GM13977 (cell line): ENCODE data around the gene LILRA6.
"Not testable (repeated sequence)": the region's sequence is repeated elsewhere in the genome, so short reads cannot be mapped to it uniquely, and the experiment has no call there.

Experiments used
- DNase-seq: peaks from one replicate; pipeline ENCODE4 v3.0.0; 2012; ENCODE audit warnings: low spot score
- in situ Hi-C: fragments of 300-500 bp; cut with MboI; formaldehyde crosslinking; loops from one replicate; pipeline ENCODE4 v1.12.0; 2022; ENCODE audit warnings: low sequenced_read_pairs, low pct_unique_long_range_greater_than_20kb, mixed read lengths, inconsistent platforms; ENCODE audit not compliant: unreplicated experiment
- TF ChIP-seq, protein P1 (sequence below): IDR thresholded peaks from 2 replicates; pipeline ENCODE4 v1.5.1; 2012; ENCODE audit warnings: mild to moderate bottlenecking, control low read depth; ENCODE audit not compliant: insufficient read depth; ENCODE audit errors: extremely low read depth, missing control alignments

The LILRA6 gene

DNA sequence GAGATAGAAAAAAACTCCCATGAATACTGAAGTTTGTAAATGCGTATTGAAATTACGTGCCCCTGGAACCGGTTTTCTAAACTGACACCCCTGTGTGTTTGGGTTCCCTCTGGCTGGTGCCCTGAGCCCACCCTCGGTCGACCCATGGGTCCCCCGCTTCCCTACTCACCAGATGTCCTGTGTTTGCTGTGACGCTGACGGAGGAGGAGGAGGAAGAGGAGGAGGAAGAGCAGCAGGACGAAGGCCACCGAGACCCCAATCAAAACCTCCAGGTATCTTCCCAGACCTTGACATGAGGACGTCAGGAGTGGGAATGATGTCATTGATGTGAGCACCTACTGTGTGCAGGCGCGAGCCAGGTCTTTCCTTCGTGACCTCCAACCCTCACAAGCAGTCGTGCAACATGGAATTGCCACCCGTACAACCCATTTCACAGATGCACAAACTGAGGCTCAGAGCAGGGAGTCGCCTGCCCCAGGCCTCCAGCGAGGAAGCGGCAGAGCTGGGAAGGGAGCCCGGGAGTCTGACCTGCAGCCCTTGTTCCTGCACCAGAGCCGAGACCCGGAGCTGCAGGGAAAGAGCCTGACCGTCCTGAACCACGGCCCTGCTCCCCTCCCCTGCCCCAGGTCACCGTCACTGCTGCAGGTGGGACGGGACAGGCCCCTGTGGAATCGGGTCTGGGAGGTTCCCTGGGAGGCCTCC is 23.5 kb downstream of the LILRA6 start:
- no peak for DNase-seq
- in situ Hi-C loops, result no loop called here
- TF ChIP-seq, protein P1, sequence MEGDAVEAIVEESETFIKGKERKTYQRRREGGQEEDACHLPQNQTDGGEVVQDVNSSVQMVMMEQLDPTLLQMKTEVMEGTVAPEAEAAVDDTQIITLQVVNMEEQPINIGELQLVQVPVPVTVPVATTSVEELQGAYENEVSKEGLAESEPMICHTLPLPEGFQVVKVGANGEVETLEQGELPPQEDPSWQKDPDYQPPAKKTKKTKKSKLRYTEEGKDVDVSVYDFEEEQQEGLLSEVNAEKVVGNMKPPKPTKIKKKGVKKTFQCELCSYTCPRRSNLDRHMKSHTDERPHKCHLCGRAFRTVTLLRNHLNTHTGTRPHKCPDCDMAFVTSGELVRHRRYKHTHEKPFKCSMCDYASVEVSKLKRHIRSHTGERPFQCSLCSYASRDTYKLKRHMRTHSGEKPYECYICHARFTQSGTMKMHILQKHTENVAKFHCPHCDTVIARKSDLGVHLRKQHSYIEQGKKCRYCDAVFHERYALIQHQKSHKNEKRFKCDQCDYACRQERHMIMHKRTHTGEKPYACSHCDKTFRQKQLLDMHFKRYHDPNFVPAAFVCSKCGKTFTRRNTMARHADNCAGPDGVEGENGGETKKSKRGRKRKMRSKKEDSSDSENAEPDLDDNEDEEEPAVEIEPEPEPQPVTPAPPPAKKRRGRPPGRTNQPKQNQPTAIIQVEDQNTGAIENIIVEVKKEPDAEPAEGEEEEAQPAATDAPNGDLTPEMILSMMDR, result no peak

DNA sequence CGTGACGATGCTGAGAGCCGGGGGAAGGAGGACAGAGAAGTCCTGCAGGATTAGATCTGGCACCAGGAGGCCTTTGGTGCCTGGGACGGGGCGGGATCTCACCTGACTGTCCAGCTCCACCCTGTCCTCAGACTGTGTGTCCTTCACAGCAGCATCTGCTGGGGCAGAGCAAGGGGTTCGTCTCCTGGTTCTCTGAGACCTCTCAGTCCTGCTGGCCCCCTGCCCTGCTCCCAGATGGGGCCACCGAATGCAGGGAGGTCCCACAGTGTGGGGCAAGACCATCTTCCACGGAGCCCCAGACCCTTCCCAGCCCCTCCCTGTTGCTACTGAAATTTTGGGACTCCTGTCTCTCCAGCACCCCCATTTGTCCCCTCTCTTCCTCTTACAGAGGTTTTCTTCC is 24.3 kb downstream of the LILRA6 start:
- TF ChIP-seq, protein P1, result no peak
- no peak for DNase-seq
- in situ Hi-C loops, result no loop called here

- in situ Hi-C loops, DNase-seq: not testable (repeated sequence)
Observed at GRCh38 chr19:54217517-54218247, 24.9 kb downstream of the LILRA6 start.

DNA sequence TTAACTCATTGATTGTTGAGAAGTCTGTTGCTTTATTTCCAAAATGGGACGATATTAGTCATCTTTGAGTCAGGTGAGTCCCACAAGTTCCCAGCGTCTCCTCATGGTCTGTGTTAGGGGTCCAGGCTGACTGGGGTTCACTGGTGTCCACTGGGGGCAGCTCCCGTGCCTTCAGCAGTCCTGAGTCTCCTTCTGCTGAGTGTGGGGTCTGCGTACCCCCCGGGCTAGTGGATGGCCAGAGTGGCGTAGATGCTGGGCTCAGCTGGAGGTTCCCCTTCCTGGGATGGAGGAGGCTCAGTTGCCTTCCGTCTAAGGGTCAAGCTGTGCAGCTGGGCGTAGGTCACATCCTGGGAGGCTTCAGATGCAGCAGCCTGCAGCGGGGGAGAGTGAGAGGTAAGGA is 25.7 kb downstream of the LILRA6 start:
- in situ Hi-C loops, result no loop called here
- no peak for DNase-seq
- TF ChIP-seq, protein P1, result no peak

DNA sequence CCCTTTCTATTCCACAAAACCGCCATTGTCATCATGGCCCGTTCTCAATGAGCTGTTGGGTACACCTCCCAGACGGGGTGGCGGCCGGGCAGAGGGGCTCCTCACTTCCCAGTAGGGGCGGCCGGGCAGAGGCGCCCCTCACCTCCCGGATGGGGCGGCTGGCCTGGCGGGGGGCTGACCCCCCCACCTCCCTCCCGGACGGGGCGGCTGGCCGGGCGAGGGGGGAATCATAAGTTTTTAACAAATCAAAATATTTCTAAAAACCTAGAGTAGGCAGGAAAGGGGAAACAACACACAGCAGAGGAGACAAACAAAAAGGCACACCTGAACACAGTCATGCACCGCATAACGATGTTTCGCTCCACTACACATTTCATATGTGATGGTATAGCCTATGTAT is 27.9 kb downstream of the LILRA6 start:
- in situ Hi-C loops, result not testable (repeated sequence)

GRCh38 chr19:54214217-54214616 is 28.4 kb downstream of the LILRA6 start:
- in situ Hi-C loops, DNase-seq: not testable (repeated sequence)

More for the DNA sequence above, 27.9 kb downstream of the LILRA6 start:
- DNase-seq, result not testable (repeated sequence)

DNA sequence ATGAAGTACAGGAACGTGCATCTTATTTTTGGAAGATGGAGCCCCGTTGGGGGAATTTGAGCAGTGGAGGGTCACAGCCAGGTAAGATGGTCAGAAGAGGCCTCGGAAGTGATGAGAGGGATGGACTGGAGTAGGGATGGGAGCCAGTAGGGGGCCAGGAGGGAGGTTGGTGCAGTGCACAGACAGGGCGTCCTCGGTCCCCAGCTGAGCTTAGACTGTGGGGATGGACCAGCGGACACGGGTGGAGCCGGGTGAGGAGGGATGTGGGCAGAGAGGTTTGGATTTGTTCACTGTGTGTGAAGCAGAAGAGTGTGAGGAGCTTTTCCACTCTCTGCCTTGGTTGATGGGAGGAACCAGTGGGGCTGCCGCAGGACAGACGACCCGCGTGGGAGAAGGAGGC is 31.4 kb downstream of the LILRA6 start:
- TF ChIP-seq, protein P1, result no peak
- in situ Hi-C loops, result no loop called here
- DNase-seq, result no peak

DNA sequence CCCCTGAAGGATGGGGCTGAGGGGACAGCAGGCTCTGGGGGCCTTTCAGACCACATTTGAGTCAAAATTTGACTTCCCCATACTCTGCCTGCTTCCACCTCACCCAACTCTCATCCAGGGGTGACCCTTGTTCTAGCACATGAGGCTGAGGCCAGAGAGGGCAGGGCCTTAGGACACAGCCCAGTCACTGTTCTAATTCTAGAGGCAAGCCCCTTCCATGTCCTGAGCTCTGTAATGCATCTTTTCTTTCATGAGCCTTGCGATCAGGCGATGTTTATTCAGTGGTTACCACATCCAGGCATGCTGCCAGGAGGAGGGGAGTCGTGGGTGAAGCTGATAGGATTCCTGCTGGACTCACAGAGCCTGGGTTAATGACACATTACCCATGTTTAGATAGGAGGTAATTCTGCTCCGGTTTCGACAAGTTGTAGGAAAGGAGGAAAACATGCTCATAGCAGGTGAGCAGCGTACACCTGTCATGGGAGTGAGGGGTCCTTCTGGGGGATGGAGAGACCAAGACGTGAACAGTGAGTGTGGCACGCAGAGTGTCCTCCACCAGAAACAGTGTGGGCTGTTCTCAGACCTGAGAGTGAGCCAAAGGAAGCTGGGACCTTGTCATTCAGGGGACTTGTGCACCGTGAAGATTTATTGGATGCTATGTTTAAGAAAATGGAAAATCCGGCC is 32.6 kb downstream of the LILRA6 start:
- no peak for DNase-seq
- in situ Hi-C loops, result no loop called here

More for the DNA sequence above, 32.6 kb downstream of the LILRA6 start:
- TF ChIP-seq, protein P1, result no peak
